ENCODE results near the gene MIAT.

GRCh38 chr22:26701323-26701722 lies 43.9 kb downstream of the MIAT start:
- TF ChIP-seq POLR2A (IDR thresholded peaks at IDR 0.05; ENCODE audit: low read depth, low read length): no peak
- TF ChIP-seq POLR2AphosphoS5 (IDR thresholded peaks at IDR 0.05; ENCODE audit: low read depth, low read length): no peak
- TF ChIP-seq TAF1 (IDR thresholded peaks at IDR 0.05; ENCODE audit: borderline replicate concordance, low read depth, low read length): no peak

Measured in GM12892 (cell line).